SK-N-SH (cell line): ENCODE measurements around the gene PANX2.

ENCODE experiments used
- CHD2 ChIP-seq: fragments of 150-350 bp; IDR thresholded peaks from 2 replicates; pipeline ENCODE4 v1.6.1; 2018; ENCODE audit warnings: low read length; ENCODE audit not compliant: partially characterized antibody
- CTCF ChIP-seq: fragments of 200-600 bp; sonication (generic); IDR thresholded peaks from 2 replicates; pipeline ENCODE4 v1.6.1; 2017; ENCODE audit warnings: antibody characterized with exemption, mild to moderate bottlenecking, moderate library complexity
- EZH2phosphoT487 ChIP-seq: fragments of 200-600 bp; sonication (generic); IDR thresholded peaks from 2 replicates; pipeline ENCODE4 v1.6.1; 2017; ENCODE audit warnings: low read depth, mixed run types, mild to moderate bottlenecking, antibody characterized with exemption, moderate library complexity, borderline replicate concordance
- FOXJ3 ChIP-seq: sonication (generic); formaldehyde crosslinking; IDR thresholded peaks from 2 replicates; pipeline ENCODE4 v1.5.1; 2020; ENCODE audit warnings: mild to moderate bottlenecking, missing genetic modification reagents
- MAX ChIP-seq: IDR thresholded peaks from 2 replicates; pipeline ENCODE4 v1.4.0; 2012; ENCODE audit warnings: low read depth
- NRF1 ChIP-seq: IDR thresholded peaks from 2 replicates; pipeline ENCODE4 v1.6.1; 2012; ENCODE audit warnings: low read depth, mild to moderate bottlenecking, low read length
- RCOR1 ChIP-seq: fragments of 150-350 bp; IDR thresholded peaks from 2 replicates; pipeline ENCODE4 v1.6.1; 2017; ENCODE audit warnings: antibody characterized with exemption, low read length
- TAF1 ChIP-seq: IDR thresholded peaks from 2 replicates; pipeline ENCODE4 v1.6.1; 2012; ENCODE audit warnings: low read depth, mild to moderate bottlenecking, low read length, moderate library complexity, borderline replicate concordance

- no peak for TF ChIP-seq FOXJ3 (CRISPR knock-in tag)
- no peak for TF ChIP-seq CTCF
- TF ChIP-seq RCOR1: no peak
- TF ChIP-seq TAF1: no peak
- TF ChIP-seq NRF1: no peak
- TF ChIP-seq CHD2: no peak
- no peak for TF ChIP-seq EZH2phosphoT487
- TF ChIP-seq MAX: no peak
These were observed 30.9 kb downstream of the PANX2 start for GRCh38 chr22:50201191-50202129.
